Fibroblast of the aortic adventitia (primary cell): ENCODE data around the gene MYRIP. TPM values are rescaled to one million over a fixed set of nuclear protein-coding genes. Genes with fewer than 3 reads are reported as not detected.
A peak's percentile ranks its signal among the peaks of the same experiment; 100 is the strongest.
"Not testable (repeated sequence)": the region's sequence is repeated elsewhere in the genome, so short reads cannot be mapped to it uniquely, and the experiment has no call there.

ENCODE experiments used
- DNase-seq: peaks from one replicate; pipeline ENCODE4 v3.0.0-alpha.2; 2010; ENCODE audit warnings: low read depth
- H3K4me3 ChIP-seq: 2 replicates; pipeline ENCODE4 v1.5.1; 2011; ENCODE audit warnings: low read depth, mild to moderate bottlenecking, control low read depth, low read length, moderate library complexity
- CTCF ChIP-seq: IDR thresholded peaks from 2 replicates; pipeline ENCODE4 v1.5.1; 2011; ENCODE audit warnings: mild to moderate bottlenecking, low read length, control low read depth, inconsistent platforms; ENCODE audit not compliant: insufficient read depth
- total RNA-seq: library from RNA; depleted of rRNA; stranded (reverse); fragments of >200 nt; gene quantifications from 2 replicates; pipeline ENCODE4 v1.2.3, GENCODE V29; 2012; ENCODE audit warnings: low replicate concordance

The MYRIP gene
- total RNA-seq, 1 donor, result 8.6 TPM

- no peak overlapping the region for H3K4me3 ChIP-seq
- no peak for DNase-seq
- no peak for TF ChIP-seq CTCF
Observed at GRCh38 chr3:40024526-40024925, 215.1 kb downstream of the MYRIP start.

- not testable (repeated sequence) for DNase-seq, H3K4me3 ChIP-seq
Observed at GRCh38 chr3:40025892-40026291, 216.5 kb downstream of the MYRIP start.

- no peak for DNase-seq
- TF ChIP-seq CTCF, result no peak
- no peak overlapping the region for H3K4me3 ChIP-seq
Observed at GRCh38 chr3:40035177-40035576, 225.8 kb downstream of the MYRIP start.

GRCh38 chr3:40037582-40037981 is 228.2 kb downstream of the MYRIP start:
- no peak for TF ChIP-seq CTCF
- no peak overlapping the region for H3K4me3 ChIP-seq
- DNase-seq, result no peak

- no peak for TF ChIP-seq CTCF
- H3K4me3 ChIP-seq, result no peak overlapping the region
- peak; percentile 44 for DNase-seq
Observed at GRCh38 chr3:40042752-40043443, 233.5 kb downstream of the MYRIP start.

- peak; percentile 91 for DNase-seq
- TF ChIP-seq CTCF, result no peak
- no peak overlapping the region for H3K4me3 ChIP-seq
Observed at GRCh38 chr3:40043444-40043755, 234.0 kb downstream of the MYRIP start.

- no peak for TF ChIP-seq CTCF
- no peak overlapping the region for H3K4me3 ChIP-seq
- DNase-seq, result peak; percentile 72
Observed at GRCh38 chr3:40044487-40044886, 235.1 kb downstream of the MYRIP start.
